HG02884 (cell line): Measurements from ENCODE around the gene RICTOR.

Experiments
- ATAC-seq: cut with Tn5 transposase; IDR thresholded peaks from one replicate; pipeline ENCODE4 v1.9.1; 2021; ENCODE audit warnings: mild to moderate bottlenecking, moderate library complexity; ENCODE audit not compliant: unreplicated experiment

The RICTOR gene

GRCh38 chr5:38940230-38940858 is 133.9 kb downstream of the RICTOR start:
- no peak for ATAC-seq

GRCh38 chr5:38938973-38939372 is 135.2 kb downstream of the RICTOR start:
- ATAC-seq = no peak

GRCh38 chr5:38938424-38938823 is 135.8 kb downstream of the RICTOR start:
- ATAC-seq = no peak

- no peak for ATAC-seq
These were observed 137.9 kb downstream of the RICTOR start for GRCh38 chr5:38936269-38936668.

GRCh38 chr5:38935437-38935836 is 138.8 kb downstream of the RICTOR start:
- ATAC-seq = no peak

- ATAC-seq = no peak
These were observed 141.3 kb downstream of the RICTOR start for GRCh38 chr5:38932854-38933408.

GRCh38 chr5:38931731-38932130 is 142.5 kb downstream of the RICTOR start:
- ATAC-seq = no peak

GRCh38 chr5:38929838-38930237 is 144.4 kb downstream of the RICTOR start:
- no peak for ATAC-seq

- ATAC-seq = no peak
These were observed 146.7 kb downstream of the RICTOR start for GRCh38 chr5:38927470-38927869.

GRCh38 chr5:38926121-38926520 is 148.1 kb downstream of the RICTOR start:
- no peak for ATAC-seq

GRCh38 chr5:38925154-38925925 is 148.9 kb downstream of the RICTOR start:
- ATAC-seq = no peak

- no peak for ATAC-seq
These were observed 150.3 kb downstream of the RICTOR start for GRCh38 chr5:38923661-38924451.

- peak; percentile 60 for ATAC-seq
These were observed 152.0 kb downstream of the RICTOR start for GRCh38 chr5:38922199-38922598.

GRCh38 chr5:38921174-38921573 is 153.0 kb downstream of the RICTOR start:
- ATAC-seq = no peak

- no peak for ATAC-seq
These were observed 157.4 kb downstream of the RICTOR start for GRCh38 chr5:38916802-38917201.

- ATAC-seq = no peak
These were observed 160.5 kb downstream of the RICTOR start for GRCh38 chr5:38913714-38914113.

- ATAC-seq = no peak
These were observed 162.3 kb downstream of the RICTOR start for GRCh38 chr5:38911933-38912332.

GRCh38 chr5:38906503-38906902 is 167.7 kb downstream of the RICTOR start:
- no peak for ATAC-seq

- no peak for ATAC-seq
These were observed 168.7 kb downstream of the RICTOR start for GRCh38 chr5:38905516-38905915.

- no peak for ATAC-seq
These were observed 174.3 kb downstream of the RICTOR start for GRCh38 chr5:38899936-38900335.

GRCh38 chr5:38896760-38897159 is 177.4 kb downstream of the RICTOR start:
- no peak for ATAC-seq
